HG03108 (cell line): Measurements from ENCODE around the gene IKZF3.
"Not testable (repeated sequence)": the region's sequence is repeated elsewhere in the genome, so short reads cannot be mapped to it uniquely, and the experiment has no call there.

Experiments
- ATAC-seq: cut with Tn5 transposase; IDR thresholded peaks from one replicate; pipeline ENCODE4 v1.9.1; 2021; ENCODE audit warnings: moderate library complexity; ENCODE audit not compliant: unreplicated experiment

The IKZF3 gene

DNA sequence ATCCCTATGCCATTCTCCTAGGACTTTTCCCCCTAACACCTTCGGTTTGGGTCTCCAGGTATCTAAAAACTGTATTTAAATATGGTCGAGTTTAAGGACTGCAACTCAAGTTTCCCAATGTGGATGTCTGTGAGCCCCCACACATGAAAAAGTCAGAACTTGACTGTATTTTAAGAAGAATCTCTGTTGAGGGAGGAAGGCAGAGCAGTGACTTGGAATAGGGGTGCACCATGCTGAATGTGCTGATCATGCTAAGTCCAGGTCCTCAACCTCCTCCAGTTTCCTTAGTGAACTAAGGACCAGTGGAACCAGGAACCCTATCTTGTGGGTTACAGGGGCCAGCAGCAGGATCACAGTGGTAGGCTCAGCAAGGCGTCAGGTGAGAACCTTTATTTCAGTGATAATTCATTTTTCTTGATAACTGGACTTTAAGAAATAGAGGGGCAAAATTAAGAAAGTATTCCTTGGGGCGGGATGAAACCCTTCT, 106.9 kb downstream of the IKZF3 start:
- ATAC-seq = no peak

DNA sequence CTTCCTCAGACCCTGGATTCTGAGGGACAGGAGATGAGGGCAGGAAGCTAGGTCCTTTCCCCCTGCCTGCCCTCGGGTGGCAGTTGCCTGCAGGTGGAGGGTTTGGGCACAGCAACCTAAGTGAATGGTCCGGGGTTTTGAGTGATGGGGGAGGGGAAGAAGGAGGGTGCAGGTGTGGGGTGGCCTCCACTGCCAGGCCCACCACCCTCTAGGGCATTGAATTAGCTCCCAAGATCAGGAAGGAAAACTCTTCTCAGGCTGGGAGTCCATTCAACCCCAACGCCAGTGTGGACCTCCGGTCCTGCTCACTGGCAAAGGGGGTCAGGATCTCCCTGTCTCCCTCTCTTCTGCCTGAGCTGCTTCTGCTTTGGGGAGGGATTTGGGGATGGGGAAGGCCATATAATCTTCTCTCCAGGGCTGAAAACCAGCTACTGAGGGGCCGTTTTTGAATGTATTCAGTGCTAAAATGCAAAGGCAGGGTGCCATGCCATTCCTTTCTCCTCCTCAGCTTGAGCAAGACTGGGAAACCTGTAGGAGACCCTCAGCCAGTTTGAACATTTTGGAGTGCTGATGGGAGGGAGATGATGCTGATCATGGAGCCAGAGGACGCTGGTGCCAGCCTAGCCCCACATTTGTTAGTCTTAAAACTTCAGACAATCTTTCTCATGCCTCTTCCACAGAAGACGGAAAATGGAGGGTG, 107.6 kb downstream of the IKZF3 start:
- ATAC-seq = no peak

DNA sequence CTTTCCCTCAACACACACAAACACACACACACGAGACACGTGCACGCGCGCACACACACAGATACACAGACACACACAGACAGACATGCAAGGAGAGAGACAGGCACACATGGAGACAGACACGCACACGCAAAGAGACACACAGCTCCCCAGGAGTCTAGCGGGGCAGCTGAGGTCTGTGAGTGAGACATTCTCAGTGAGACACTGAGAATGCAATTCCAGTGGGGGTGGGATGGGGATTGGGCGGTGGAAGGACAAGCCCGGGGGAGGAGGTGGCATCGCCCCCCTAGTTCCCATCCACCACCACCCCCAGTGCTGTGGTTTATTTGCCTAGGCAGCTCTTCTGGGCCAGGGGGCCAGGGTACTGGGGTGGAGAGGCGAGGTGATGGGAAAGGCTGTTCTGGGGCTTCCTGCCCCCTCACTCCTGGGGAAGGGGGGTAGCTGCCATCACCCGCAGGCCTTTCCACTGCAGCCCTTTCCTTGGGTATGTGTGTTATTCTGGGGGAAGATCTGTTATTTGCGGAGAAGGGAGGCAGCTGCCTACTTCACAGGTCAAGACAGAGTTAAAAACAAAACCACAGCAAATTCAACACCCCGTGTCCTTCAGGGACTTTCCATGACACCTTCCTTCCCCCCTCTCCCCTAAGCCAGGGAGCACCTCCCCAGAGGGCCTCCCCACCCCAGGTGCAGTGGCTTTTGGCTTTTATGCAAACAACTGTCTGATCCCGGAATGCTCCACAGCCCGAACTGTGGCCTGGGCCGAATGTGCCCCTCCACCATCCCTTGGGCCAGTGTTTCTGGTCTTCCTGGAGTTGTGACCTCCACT, 108.3 kb downstream of the IKZF3 start:
- ATAC-seq = peak; percentile 24

DNA sequence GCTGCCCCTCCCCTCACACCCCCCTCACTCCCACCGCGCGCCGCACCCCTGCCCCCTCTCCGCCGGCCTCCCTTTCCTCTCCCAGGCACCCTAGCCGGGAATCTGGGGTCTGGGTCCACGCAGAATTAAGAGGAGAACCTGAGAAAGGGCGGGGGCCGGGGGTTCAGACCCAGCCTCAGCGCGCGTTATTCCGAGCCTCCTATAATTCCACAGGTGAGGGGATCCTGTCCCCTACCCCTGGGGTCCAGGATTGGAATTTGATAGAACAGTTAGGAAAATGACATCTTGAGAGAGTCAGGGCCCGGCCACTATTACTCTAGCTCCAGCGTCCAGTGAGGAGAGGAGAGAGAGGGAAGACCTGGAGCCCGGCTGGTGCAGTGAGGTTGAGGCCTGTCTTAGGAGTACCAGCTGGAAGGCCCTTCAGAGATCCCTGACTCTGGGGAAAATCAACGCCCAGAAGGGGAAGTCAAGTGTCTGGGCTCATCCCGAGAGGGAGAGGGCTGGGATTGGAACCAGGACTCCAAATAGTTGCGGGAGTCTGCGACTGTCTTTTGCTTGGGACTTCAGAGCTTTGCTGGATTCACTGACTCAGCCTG, 109.1 kb downstream of the IKZF3 start:
- ATAC-seq = no peak

DNA sequence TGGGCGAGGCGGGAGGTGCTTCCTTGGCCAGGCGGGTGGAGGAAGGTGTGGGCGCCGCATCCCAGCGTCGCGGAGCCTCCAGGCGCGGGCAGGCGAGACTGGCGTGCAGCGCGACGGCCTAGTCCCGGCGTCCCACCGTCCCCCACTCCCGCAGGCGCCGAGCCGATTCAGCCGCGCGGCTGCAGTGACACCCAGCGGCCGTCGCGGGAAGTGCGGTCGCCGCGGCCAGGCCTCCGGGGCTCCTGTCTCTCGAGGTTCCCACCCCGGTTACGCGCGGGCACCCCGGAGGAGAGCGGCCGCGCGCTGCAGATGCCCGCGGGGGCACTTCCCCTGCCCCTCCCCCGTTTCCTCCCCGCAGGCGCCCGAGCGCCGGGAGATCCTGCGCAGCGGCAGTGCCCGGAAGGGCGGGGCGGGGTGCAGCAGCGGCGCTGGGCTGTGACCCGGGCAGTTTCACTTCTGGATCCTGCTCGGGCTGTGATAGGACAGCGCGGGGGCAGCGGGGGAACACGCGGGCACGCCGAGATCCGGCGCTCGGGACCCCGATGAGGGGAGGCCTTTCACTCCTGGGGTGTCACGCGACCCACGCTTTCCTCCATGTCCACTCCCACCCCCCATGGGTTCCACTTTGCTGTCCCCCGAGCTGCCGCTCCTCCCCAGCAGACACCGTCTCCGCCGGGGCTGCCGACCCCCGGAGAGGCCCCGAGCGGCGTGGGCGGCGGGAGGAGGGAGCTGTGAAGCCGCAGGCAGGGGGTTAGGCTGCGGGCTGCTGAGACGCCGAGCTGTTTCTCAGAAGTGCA, 109.8 kb downstream of the IKZF3 start:
- peak; percentile 55 for ATAC-seq

DNA sequence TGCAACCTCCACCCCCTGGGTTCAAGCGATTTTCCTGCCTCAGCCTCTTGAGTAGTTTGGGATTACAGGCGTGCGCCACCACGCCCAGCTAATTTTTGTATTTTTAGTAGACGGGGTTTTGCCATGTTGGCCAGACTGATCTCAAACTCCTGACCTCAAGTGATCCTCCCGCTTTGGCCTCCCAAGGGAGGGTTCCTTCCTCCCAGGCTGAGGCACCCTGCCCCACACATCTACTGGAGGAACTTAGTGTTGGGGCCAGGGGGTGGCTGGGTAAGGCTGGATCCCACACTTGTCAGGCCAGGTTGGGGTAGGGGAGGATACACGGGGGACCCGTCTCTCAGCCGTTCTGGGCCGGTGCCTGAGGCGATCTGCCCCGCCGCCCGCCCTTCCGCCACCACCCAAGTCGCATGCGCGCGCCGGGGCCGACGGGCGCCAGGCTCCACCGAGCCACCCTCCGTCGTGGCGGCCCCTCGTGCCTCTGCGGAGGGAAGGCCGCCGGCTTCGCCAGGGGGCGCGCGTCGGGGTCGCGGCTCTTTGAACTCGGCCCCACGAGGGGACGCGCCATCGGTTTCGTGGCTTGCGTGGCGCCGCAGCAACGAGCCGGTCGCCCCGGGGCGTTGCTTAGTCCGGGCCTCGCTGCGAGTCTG, 110.5 kb downstream of the IKZF3 start:
- peak; percentile 9 for ATAC-seq

DNA sequence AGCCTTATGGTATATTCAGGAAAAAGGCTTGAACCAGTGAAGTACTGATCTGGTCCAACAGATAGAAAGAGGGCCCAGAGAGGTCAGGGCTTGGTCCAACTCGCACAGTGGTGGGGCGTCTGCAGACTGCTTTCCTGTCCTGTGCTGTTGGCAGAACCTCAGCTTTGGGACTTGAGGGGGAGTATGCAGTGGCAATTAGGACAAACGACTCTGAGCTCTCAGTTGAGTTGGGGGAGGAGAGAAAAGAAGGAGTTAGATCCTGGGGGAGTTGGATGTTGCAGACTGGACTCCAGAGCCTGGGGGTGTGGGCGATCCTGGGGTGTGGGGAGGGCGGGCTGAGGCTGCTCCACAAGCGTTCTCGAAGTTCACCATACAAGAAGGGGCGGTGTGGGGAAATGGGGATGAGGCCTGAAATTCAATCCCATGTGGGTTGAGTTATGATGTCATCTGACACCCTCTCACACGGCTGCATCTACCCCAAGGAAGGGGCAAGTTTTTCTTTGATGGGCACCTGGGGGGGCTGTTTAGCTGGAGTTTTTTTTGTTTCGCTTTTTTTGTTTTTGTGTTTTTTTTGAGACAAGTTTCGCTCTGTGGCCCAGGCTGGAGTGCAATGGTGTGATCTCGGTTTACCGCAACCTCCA, 111.8 kb downstream of the IKZF3 start:
- no peak for ATAC-seq

DNA sequence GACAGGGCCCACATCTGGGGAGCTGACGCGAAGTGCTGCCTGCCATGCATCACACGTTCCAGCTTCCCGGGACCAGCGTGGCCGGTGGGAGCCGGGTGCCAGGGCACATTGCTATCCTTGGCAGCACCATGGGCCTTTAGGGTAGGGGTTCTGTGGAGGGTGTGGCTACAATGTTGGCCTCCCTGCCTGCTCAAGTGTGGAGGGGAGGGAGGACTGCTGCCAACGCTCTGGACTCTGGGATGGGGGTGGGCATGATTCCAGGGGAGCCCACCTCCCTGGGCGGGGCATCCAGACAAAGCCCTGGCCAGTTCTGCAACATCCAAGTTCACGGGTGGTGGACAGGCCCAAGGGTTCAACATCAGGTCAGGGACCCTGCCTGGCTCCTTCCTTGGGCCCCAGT, 112.5 kb downstream of the IKZF3 start:
- no peak for ATAC-seq

DNA sequence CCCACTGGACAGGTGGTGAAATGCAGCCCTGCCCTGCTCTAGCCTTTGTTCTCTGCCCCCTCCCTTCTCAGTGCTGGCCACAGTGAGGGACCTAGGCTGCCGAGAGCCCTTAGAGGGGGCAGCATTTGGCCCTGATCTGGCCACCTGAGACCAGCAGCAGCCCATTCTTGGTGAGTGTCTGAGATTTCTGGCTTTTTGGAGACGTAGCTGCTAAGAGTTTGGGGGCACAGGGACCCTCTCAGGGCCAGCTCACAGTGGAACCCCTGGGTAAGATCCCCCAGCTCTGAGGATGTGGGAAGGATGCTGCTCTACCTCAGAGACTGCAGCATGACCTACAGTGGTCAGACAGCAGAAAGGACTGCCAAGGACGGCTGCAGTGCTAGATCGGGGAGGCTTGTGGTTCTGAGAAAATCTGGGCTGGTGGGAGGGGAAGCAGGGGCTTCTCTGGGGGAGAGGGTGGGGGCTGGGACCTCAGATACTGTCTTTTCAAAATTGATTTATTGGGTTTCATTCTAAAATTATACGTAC, 113.0 kb downstream of the IKZF3 start:
- no peak for ATAC-seq

DNA sequence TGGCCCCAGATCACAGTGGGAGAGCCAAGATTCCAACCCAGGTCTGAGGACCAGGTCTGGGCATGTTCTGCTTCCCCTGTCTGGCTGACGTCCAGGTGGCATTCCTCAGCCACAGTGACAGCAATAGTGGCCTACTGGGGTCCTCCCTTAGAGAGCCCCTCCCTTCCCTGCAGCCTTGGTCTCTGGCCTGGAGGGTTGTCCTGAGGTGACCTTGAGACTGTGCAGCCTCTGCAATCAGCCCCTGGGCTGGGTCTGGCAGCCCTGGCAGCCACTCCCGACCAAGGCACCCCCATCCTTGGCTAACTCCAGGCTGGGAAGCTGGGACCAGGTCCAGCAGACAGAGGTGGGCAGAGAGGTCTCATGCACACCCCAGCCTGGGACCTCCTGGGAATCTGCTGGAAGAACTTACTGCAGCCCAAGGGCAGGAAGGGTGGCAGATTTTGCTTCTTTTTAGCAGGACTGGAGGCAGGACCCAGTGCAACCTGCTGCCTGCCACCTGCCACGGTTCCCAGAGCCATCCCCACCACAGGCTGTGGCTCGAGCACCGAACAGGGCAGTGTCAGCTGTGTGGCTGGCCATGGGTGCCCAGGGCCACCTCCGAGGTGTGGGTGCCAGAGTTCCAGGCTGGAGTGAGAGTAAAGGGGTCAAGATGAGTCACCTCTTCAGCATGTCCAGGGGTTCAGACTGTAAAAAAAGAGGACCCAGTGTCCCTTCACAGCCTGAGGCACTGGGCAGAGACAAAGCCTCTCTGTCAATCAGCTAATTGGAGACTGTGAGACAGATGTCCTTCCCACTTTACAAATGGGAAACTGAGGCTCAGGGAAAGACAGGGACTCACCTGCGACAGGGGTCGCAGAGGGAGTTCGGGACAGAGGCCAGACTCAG, 113.7 kb downstream of the IKZF3 start:
- ATAC-seq = no peak

DNA sequence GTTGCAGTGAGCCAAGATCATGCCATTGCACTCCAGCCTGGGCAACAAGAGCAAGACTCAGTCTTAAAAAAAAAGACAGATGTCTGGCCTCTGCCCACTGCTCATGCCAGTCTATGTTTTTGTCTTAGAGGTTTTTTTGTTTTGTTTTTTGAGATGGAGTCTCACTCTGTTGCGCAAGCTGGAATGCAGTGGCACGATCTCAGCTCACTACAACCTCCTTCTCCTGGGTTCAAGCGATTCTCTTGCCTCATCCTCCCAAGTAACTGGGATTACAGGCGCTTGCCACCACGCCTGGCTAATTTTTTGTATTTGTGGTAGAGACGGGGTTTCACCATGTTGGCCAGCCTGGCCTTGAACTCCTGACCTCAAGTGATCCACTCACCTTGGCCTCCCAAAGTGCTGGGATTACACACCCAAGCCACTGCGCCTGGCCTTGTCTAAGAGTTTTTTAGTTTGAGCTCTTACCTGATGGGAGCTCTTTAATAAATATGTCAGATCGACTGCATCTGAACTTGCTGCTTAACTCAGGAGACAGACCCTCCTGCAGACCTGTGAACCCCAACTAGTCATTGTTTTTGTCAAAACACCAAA, 115.6 kb downstream of the IKZF3 start:
- not testable (repeated sequence) for ATAC-seq

DNA sequence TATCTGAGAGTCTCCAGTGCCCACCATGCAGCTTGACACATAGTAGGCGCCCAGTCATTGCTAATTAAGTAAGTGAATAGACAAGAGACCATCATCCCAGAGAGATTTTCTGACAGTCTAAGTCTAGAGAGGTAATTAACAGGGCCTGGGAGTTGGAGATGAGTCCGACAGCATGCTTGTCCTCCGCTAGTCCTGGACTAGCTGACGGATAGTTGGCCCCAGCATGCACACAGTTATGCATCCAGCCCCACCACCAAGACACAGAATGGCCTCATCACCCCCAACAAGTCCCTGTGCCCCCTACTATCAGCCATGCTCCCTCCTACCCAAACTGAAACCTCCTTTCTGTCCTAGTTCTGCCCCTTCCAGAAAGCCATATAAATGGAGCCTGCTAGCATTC, 116.4 kb downstream of the IKZF3 start:
- no peak for ATAC-seq

DNA sequence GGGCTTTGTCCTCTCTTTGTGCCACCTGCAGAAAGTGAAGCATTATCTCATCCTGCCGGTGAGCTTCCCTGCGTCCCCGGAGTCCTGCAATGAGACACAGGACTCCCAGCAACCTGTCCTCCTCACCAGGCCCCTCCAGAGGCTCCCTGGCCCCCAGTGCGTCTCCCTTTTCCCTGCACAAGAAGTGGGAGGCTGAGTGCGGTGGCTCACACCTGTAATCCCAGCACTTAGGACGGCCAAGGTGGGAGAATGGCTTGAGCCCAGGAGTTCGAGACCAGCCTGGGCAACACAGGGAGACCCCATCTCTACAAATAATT, 118.0 kb downstream of the IKZF3 start:
- no peak for ATAC-seq

DNA sequence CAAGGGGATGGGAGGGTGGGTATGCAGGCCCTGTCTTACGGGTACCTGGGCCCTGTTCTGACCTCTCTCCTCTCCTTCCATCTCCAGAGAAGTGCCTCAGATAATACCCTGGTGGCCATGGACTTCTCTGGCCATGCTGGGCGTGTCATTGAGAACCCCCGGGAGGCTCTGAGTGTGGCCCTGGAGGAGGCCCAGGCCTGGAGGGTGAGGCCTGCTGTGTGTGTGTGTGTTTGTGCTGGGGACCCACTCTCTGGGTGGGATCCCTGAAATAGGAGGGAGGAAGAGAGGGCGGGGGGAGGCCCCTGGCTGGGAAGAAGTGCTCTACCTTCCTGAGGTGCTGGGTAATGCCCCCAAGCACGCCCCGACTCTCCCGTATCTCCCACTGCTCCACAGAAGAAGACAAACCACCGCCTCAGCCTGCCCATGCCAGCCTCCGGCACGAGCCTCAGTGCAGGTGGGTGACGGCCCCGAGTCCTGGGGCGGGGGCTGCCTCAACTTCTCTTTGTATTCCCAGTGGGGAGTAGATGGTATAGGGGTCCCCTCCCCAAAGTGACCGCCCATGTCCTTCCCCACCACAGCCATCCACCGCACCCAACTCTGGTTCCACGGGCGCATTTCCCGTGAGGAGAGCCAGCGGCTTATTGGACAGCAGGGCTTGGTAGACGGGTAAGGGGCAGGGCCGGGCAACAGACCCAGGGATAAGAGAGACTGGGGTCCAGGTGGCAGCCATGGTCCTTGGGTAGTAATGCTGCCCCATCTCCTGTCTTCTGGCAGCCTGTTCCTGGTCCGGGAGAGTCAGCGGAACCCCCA, 118.6 kb downstream of the IKZF3 start:
- no peak for ATAC-seq

DNA sequence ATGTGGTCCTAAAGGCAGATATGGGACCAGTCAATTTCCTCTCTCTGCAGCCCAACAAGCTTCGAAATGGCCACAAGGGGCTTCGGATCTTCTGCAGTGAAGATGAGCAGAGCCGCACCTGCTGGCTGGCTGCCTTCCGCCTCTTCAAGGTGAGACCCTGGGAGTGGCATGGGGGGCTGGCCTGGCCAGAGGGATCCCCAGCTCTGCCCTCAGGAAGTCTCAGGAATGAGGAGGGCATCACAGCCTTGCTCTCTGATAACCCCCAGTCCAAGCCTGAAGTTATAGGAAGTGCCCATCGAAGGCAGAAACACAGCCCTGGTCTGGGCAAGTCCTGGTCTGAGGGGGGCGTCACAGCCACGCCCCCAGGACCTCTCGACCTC, 119.3 kb downstream of the IKZF3 start:
- no peak for ATAC-seq

DNA sequence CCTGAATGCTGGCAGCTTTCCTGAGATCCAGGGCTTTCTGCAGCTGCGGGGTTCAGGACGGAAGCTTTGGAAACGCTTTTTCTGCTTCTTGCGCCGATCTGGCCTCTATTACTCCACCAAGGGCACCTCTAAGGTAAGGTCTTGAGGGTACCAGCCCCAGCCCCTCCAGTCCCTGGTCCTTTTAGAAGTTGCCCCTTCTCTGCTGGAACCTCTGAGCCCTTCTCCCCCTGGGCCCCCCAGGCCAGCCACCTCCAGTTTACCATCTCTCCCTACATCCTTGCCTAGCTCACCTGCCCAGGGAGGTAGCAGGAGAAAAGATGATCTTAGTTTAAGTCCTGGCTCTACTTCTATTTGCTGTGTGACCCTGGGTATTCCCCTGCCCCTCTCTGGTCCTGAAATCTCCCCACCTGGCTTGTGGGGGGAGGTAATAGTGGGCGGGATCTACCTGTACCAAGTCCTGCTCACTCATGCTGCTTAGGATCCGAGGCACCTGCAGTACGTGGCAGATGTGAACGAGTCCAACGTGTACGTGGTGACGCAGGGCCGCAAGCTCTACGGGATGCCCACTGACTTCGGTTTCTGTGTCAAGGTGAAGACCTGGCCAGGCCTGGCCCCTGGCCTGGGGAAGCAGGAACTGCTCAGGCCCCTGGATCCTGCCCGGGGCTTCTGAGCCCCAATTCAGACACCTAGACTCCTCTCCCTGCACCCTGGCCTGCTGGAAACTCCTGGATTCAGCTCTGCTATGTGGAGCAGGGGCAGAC, 119.9 kb downstream of the IKZF3 start:
- no peak for ATAC-seq

DNA sequence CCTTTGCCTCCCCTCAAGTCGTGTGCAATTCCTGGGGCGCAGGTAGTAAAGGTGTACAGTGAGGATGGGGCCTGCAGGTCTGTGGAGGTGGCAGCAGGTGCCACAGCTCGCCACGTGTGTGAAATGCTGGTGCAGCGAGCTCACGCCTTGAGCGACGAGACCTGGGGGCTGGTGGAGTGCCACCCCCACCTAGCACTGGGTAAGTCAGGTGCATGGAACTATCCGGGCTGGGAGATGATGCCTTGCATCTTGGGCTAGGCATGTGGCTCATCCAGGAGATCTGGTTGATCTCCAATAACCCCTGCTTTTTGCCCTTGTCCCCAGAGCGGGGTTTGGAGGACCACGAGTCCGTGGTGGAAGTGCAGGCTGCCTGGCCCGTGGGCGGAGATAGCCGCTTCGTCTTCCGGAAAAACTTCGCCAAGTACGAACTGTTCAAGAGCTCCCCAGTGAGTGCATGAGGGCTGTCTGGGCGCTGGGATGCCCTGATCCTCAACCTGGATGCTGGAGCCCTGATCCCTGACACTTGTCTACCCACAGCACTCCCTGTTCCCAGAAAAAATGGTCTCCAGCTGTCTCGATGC, 121.2 kb downstream of the IKZF3 start:
- no peak for ATAC-seq
